SK-N-DZ (cell line): ENCODE results near the gene IMMP2L.
"Not testable (repeated sequence)": the region's sequence is repeated elsewhere in the genome, so short reads cannot be mapped to it uniquely, and the experiment has no call there.

ENCODE experiments used
- DNase-seq: peaks from one replicate; pipeline ENCODE4 v3.0.0-alpha.2; 2015; ENCODE audit warnings: low spot score

IMMP2L gene

GRCh38 chr7:110940756-110941155 is 621.5 kb downstream of the IMMP2L start:
- no peak for DNase-seq

DNA sequence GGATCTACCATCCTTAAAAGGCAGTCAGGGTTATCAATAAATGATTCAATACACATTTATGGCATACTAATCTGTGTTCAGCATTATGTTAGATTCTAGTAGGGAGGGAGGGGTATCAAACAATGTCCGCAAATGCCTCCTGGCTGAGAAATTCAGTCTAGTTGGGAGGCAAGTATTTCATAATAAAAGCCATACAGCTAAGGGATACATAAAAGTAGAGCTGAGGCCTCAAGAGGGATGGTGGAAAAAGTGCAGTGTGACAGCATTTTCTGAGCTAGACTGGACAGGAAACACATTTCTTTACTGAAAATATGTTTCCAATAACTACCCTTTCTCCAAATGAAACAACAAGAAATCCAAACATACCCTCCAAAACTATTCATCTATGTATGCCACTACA is 624.1 kb downstream of the IMMP2L start:
- DNase-seq: no peak

- not testable (repeated sequence) for DNase-seq
Measured at GRCh38 chr7:110936665-110937064, 625.6 kb downstream of the IMMP2L start.

- DNase-seq: no peak
Measured at GRCh38 chr7:110929480-110930249, 632.6 kb downstream of the IMMP2L start.

GRCh38 chr7:110922906-110923305 is 639.4 kb downstream of the IMMP2L start:
- no peak for DNase-seq

GRCh38 chr7:110921595-110922151 is 640.6 kb downstream of the IMMP2L start:
- DNase-seq: no peak

DNA sequence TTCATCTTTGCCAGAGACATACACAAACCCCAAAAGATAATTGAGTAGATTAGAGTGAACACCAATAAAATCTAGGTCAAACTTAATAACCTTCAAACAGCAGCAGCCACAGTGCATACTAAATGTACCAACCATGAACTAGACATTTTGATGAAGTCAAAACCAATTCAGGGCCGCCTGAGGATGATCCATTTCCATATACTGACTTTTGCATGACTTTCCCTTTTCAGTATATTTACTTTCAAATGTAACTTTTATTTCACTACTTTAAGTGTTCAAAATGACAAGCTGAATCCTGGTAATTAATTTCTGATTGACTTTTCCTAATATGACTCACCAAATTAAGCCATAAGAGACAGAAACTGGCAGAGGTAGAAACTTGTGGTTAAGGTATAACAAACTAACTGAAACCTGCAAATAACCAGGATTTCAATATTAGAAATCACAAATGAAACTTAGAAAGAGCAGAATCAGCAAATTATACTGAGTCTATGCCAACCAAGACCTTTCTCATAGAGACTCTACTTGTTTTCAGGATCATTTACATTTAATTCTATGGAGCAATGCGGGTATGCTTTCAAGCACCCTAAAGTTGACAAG is 643.2 kb downstream of the IMMP2L start:
- no peak for DNase-seq

DNA sequence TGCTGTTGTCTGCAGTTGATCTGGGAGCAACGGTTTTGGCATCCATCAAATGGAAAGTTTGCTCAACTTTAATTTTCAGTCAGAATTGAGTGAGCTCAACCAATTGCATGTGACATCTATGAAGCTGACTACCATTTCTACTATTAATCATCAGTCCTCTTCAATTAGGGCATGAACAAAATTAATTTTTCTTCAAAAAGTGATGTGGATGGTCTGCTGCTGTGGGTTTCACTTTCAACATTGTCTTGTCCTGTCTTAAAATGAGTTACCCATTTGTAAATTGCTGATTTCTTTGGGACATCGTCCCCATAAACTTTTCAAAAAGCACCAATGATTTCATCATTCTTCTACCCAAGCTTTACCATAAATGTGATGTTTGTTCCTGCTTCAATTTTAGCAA is 648.0 kb downstream of the IMMP2L start:
- DNase-seq: no peak

GRCh38 chr7:110911632-110912031 is 650.7 kb downstream of the IMMP2L start:
- DNase-seq: no peak

DNA sequence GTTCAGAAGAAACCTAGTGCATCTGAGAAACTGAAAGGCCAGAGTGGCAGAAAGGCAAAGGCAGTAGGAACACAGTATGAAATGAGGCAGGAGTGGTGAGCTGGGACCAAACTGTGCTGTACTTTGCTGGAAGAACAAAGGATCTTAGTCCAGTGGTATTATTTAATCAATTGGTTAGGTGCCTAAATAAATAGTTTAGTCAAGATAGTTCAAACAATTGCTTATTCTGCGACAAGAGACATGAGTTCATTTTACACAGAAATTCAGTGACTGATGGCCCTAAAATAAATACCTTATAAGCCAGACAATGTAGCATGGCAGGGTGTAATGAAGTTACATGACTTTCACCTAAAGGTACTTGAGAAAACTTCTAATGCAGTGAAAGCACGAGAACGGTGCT is 653.2 kb downstream of the IMMP2L start:
- DNase-seq: no peak

GRCh38 chr7:110905773-110906566 is 656.3 kb downstream of the IMMP2L start:
- no peak for DNase-seq

- no peak for DNase-seq
Measured at GRCh38 chr7:110898516-110898915, 663.8 kb downstream of the IMMP2L start.

DNA sequence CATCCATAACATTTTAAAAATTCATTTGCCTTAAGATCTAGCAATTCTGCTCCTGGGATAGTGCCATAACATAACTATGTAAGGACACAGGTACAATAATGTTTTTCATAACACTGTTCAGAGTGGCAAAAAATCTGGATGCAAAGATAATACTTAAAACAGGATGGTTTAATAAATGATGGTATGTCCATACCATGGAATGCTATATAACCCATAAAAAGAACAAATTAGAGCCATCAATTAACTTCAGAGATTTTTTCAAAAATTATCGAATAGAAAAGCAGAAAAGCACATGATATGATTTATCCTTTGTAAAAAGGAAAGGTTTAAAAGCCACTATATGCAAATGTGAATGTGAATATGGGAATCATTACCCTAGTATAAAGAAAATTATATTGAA is 664.8 kb downstream of the IMMP2L start:
- DNase-seq: no peak

- no peak for DNase-seq
Measured at GRCh38 chr7:110894111-110894510, 668.2 kb downstream of the IMMP2L start.

DNA sequence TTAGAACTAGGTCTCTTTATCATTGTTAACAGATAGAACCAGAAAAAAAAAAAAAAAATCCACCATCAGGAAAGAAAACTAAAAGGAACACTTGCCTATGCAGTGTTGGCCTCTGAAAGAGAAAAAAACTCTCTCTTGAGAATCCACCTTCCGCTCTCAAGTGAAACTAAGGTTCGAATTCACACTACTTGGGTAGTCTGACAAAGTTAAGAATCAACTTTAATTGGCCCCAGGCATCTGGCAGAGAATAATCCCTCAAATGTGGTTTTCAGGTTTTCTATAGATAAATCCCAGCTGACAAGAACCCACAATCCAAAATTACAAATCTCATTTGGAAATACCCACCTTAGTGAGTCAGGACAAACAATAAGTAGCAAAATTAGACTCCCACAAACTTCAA is 671.1 kb downstream of the IMMP2L start:
- no peak for DNase-seq

GRCh38 chr7:110890101-110890500 is 672.2 kb downstream of the IMMP2L start:
- DNase-seq: no peak

DNA sequence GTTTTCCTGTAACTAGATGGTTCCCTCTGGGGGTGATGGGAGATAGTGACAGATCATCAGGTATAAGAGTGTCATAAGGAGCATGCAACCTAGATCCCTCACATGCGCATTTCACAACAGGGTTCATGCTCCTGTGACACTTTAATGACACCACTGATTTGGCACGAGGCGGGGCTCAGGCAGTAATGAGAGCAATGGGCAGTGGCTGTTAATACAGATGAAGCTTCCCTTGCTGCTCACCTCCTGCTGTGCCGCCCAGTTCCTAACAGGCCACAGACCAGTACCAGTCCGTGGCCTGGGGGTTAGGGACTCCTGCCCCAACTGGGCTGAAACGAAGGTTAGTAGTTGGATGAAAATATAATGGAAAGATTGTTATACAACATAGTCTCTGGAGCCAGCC is 673.0 kb downstream of the IMMP2L start:
- DNase-seq: no peak

DNA sequence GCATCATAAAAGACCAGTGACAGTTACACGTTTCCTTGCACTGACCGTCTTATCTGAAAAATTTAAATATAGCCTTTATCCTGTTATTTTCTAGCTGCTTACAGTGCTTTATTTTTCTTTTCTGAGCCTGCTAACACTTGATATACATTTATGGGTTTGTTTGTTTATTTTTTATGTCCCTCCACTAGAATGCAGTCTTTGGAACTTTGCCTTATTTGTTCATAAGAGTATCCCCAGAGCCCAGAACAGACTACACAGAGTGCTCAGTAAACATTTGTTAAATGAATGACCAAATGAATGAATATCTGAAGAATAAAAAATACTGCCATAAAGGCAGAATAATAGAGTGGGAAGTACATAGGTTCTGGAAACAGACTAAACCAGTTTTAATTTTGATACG is 673.7 kb downstream of the IMMP2L start:
- no peak for DNase-seq

DNA sequence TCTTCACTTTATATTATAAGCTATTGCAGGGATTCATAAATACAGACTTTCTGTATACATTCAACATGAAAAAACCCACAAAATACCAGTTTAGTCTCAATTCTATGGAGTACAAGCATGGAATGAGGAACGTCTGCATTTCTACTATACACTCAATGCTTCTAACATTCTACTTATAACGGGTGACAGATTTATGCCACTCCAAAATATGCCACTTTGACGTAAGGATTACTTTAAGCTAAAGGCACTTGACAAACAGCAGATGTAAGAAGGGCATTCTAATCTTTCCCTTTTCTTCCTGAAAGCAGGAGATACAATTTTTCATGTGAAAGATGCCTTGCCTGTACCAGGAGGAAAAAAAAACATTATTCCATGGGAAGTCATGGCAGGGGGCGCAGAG is 676.8 kb downstream of the IMMP2L start:
- DNase-seq: peak; percentile 18

DNA sequence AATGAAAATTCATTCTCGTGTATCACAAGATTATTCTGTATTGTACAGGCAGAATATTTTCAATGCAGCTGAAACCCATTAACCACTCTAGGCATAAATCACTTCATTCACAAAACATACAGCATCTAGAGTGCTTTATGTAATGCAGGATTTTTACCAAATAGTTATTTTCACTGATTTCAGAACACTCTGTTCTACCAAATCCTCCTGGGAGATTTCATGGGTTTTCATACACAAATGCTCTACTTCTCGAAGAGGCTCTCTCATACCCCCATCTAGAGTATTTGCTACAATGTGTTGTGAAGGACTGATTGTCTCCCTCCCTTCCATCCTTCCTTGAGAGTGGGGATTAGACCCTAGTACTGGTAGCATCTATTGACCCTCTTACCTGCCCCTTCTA is 680.6 kb downstream of the IMMP2L start:
- DNase-seq: no peak

DNA sequence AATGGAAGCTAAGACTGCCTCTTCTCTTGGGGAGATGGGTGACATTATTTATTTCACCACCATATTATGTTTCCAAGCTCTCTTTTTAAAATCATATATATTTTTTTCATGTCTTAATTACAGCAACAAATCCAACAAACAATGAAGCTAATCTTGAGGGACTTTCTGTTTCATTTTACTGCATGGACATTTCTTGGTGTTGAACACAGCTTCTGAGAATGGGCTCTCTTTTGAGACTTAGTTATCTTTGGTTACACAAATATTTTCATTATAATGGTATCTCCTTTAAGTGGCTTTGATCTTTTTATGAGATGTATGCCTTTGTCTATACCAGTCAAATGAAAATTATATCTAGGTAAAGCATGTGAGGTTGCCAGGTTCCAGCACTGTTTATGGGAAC is 681.3 kb downstream of the IMMP2L start:
- no peak for DNase-seq

DNA sequence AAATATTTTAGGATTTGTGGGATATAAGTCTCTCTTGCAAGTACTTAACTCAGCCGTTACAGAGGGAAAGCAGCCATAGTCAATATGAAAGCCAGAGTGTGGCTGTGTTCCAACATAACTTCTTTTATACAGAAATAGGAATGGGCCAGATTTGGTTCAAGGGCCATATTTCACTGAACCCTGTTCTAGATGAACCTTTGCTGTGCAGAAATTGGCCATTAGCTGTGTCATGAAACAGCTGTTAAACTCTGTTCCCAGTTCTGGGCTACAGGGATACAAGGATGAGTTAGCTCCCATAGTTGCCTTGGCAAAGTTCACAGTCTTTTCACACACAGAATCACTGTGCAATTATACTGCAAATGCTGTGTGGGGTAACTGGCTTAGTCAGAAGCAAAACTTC is 685.3 kb downstream of the IMMP2L start:
- no peak for DNase-seq
